NCI-H526 treated with DMSO at 0.1 percent for 48 hours (cell line): ENCODE results near the gene KRTAP1-3.
A peak's percentile ranks its signal among the peaks of the same experiment; 100 is the strongest.
"Not testable (repeated sequence)": the region's sequence is repeated elsewhere in the genome, so short reads cannot be mapped to it uniquely, and the experiment has no call there.

ENCODE experiments used
- DNase-seq: peaks from one replicate; lab custom pipeline; 2025; lab: John Stamatoyannopoulos, UW

KRTAP1-3 gene

GRCh38 chr17:41054556-41054955 is 19.9 kb upstream of the KRTAP1-3 start:
- DNase-seq = not testable (repeated sequence)

- DNase-seq = no peak
Observed at GRCh38 chr17:41054025-41054424, 19.4 kb upstream of the KRTAP1-3 start.

DNA sequence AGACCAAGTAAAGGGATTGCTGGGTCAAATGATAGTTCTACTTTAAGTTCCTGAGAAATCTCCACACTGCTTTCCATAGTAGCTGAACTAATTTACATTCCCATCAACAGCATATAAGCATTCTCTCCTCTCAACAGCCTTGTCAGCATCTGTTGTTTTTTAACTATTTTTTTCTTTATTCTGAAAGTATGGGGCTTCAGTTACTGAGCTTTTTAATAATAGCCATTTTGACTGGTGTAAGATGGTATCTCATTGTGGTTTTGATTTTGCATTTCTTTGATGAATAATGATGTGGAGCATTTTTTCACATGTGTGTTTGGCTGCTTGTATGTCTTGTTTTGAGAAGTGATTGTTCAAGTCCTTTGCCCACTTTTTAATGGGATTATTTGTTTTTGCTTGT is 17.9 kb upstream of the KRTAP1-3 start:
- peak; percentile 38 for DNase-seq

- DNase-seq = no peak
Observed at GRCh38 chr17:41049110-41049509, 14.4 kb upstream of the KRTAP1-3 start.

GRCh38 chr17:41048441-41048840 is 13.8 kb upstream of the KRTAP1-3 start:
- DNase-seq = no peak

GRCh38 chr17:41046735-41047465 is 12.2 kb upstream of the KRTAP1-3 start, which contains the start of gene KRTAP2-1:
Gene KRTAP2-1 (minus strand): TSS chr17:41047316. CDS start chr17:41047267, 49 bp downstream.
- not testable (repeated sequence) for DNase-seq

- no peak for DNase-seq
Observed at GRCh38 chr17:41042953-41043352, 8.3 kb upstream of the KRTAP1-3 start.

GRCh38 chr17:41040783-41041571 is 6.3 kb upstream of the KRTAP1-3 start, which contains the start of gene KRTAP1-1:
Gene KRTAP1-1 (minus strand): TSS chr17:41041450. CDS start chr17:41041397, 53 bp downstream.
- not testable (repeated sequence) for DNase-seq

DNA sequence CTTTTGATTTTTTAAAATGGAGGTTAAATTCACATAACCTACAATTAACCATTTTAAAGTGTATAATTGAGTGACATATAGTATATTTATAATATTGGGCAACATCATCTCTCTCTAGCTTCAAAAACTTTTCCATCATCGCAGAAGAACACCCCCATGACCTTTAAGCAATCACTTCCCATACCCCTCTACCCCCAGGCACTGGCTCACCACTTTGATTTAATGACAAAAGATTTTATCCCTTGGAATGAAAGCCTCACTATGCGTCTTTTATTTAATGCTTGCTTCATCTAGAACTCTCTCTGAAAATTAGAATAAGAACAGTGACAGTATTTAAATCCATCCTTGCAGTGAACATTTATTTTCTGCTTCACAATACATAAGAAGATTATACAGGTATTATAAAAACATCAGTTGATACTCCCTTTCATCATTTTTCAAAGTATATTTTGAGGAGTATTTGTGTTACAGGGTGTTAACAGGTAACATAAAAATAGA is 3.2 kb upstream of the KRTAP1-3 start:
- DNase-seq = no peak

GRCh38 chr17:41029633-41030245 is 4.9 kb downstream of the KRTAP1-3 start, which contains the start of gene KRTAP1-4:
Gene KRTAP1-4 (minus strand): TSS chr17:41030195. CDS start chr17:41030078, 117 bp downstream.
- DNase-seq = no peak

DNA sequence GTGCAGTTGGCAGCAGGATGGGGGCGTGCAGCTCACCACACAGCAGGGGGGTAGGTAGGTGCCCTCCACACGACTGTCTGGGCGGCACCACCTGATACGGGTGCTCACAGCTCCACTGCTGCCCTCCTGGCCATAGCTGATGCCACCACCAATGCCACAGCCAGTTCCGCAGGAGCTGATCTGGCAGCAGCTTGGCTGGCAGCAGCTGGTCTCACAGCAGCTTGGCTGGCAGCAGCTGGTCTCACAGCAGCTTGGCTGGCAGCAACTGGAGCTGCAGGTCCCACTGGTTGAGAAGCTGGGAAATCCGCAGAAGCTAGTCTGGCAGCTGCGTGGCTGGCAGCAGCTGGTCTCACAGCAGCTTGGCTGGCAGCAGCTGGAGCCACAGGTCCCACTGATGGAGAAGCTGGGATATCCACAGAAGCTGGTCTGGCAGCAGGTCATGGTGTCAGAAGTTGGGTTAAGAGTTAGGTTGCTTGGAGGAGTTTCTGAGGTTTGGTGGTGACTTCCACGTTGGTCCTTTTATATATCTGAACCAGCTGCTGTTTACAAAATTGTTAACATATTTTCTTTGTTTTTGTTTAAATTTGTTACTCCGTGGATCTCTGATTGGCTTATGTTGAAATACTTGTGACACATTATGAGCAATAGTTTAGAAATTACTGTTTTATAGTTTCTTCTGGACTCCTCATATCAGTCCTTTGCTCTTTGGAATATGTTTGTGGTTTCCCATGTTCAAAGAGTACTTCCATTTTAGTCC is 7.8 kb downstream of the KRTAP1-3 start, which contains the start of gene KRTAP1-5:
KRTAP1-5 (minus strand) TSS at position 494 of the 757 bp plus-strand sequence; CDS start at position 441, 53 bp downstream.
- DNase-seq = no peak

DNA sequence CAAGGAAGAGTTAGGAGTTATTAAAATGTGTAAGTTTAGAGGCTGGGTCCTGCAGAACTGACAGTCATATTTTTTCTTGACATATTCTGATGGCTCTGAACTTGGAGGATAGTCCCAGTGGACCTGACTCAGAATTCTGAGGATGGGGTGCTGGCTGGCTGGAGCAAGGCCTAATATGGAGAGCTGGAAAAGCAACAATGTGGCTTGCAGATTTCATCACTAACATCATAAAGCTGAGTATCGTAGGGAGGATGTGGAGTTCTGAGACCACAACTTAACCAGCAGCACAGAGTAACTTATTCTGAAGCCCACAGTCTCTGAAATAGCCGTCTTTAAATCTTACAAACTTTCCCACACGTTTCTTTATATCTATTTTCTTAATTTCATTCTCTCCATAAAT is 10.0 kb downstream of the KRTAP1-3 start:
- DNase-seq = no peak

DNA sequence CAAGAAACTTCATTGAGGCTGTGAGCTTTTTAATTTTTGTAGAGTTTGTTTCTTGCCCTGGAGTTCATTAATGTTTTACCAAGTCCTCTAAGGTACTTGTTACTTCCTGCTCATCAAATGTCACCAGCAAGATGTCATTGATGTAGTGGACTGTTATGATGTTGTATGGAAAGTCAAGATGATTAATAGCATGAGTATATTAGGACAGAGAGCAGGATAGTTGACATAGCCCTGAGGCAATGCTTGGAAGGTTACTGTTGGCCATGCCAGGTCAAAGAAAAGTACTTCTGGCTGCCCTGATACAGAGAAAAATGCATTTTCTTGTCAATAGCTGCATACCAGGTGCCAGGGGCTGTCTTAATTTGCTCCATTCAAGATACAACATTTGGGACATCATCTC is 14.3 kb downstream of the KRTAP1-3 start:
- no peak for DNase-seq

DNA sequence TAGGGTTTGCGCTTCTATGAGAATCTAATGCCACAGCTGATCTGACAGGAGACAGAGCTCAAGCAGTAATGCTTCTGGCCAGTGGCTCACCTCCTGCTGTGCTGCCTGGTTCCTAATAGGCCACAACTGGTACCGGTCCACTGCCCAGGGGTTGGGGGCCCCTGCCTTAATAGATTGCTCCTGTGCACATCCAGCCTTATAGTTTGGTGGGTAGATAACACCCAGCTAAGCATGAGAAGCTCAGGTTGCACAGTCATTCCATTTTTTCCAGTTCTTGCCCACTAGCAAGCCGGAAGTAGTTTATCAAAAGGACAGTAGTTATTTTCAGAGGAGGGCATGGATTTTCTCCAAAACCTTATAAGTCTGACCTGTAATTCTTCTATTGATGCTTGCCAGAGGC is 15.3 kb downstream of the KRTAP1-3 start:
- no peak for DNase-seq

DNA sequence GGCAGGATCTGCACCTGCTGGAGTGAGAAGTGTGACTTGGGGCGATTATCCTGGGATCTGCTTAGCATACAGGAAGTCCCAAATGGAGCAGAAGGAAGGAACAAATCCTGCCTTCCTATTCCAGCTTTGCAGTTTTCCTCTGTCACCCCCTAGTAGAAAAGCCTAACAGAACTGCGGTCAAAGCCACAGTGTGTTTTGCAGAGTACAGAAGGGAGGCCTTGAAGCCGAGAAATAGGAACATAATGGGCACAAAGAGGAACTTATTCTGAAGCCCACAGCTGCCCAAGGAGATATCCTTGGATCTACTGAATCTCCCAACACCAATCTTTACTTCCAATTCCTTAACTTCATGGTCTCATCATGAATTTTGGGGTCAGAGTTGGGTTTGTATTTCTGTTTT is 16.1 kb downstream of the KRTAP1-3 start:
- no peak for DNase-seq

GRCh38 chr17:41016578-41017215 is 18.0 kb downstream of the KRTAP1-3 start:
- DNase-seq = no peak

- no peak for DNase-seq
Observed at GRCh38 chr17:41015454-41015853, 19.2 kb downstream of the KRTAP1-3 start.

DNA sequence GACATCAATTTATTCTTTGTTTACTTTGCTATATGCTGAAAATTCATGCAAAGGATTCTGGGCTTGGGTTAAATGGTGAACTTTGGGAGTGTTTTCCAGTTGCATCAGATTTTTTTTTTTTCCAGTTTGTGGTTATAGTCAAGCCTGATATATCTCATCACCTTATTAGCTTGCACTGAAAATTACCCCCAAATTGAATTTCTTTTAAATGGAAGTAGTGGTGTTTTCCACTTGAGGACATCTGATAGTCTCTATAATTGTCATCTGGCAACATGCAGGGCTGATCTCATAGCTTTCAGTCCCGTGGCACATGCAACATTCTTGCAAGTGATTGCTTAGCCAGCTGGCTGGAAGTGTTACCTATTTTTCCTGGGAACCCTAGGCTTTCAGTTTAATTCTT is 21.1 kb downstream of the KRTAP1-3 start:
- no peak for DNase-seq

DNA sequence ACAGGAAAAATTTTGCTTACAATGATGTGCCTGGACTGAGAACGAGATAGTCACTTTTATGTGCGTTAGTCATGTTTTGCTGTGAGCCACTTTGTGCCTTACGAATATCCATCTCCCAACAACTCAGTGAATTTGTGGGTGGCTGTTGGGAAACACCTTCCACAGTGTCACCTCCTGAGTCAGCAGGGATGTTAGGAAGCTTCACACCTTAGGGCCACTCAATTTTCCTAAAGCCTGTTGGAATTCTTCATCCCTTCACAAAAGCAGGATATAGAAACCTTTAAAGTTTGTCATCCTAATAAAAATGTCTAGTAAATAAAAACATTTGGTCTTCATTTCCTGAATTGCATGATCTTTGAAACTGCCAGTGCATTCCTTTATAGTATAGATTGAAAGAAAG is 21.5 kb downstream of the KRTAP1-3 start:
- no peak for DNase-seq

GRCh38 chr17:41012326-41013120 is 22.2 kb downstream of the KRTAP1-3 start:
- no peak for DNase-seq
